Adrenal gland (tissue), 5 donors: ENCODE results near the gene RAPGEF4.

Experiments used
- CTCF ChIP-seq, 6 experiments: fragments of 450-650 bp in 4 of 6; fragments of 200-600 bp in 2 of 6; sonication (generic) in 1 of 6; IDR thresholded peaks; 1 replicate in 5 of 6; 2 replicates in 1 of 6; pipeline versions ENCODE4 v1.5.1 to v1.8.0; 2016 to 2021; ENCODE audit warnings: antibody characterized with exemption in 6 of 6, mild to moderate bottlenecking in 2 of 6, moderate library complexity in 1 of 6
- POLR2A ChIP-seq, 2 donors: fragments of 450-650 bp; IDR thresholded peaks; one replicate each; pipeline ENCODE4 v1.6.1; 2017; ENCODE audit warnings: antibody characterized with exemption in 2 of 2, mild to moderate bottlenecking in 2 of 2, moderate library complexity in 1 of 2
- donor health status: DM: no; HTN: no; CAD: no.

GRCh38 chr2:173090276-173090877 lies 354.7 kb downstream of the RAPGEF4 start:
- TF ChIP-seq CTCF (IDR thresholded peaks at IDR 0.05) (no peak), POLR2A (IDR thresholded peaks at IDR 0.05) (no peak)
